Cardiac fibroblast (primary cell): ENCODE data around the gene SFXN5.
"Not testable (repeated sequence)": the region's sequence is repeated elsewhere in the genome, so short reads cannot be mapped to it uniquely, and the experiment has no call there.

Experiments
- DNase-seq, 2 donors: peaks; one replicate each; pipeline versions ENCODE4 v3.0.0 to v3.0.0-alpha.2; 2010; ENCODE audit warnings: low read depth in 2 of 2
- H3K4me3 ChIP-seq, 2 donors: replicated peaks in 1 of 2; 1 replicate in 1 of 2; 2 replicates in 1 of 2; pipeline ENCODE4 v1.5.1; 2011; ENCODE audit warnings: low read depth in 2 of 2, low read length in 2 of 2, mild to moderate bottlenecking in 2 of 2, moderate library complexity in 1 of 2
- TF ChIP-seq, protein P1 (sequence below): IDR thresholded peaks from one replicate; pipeline ENCODE4 v1.5.1; 2011; ENCODE audit warnings: low read depth, mild to moderate bottlenecking, low read length, inconsistent platforms

SFXN5 gene

DNA sequence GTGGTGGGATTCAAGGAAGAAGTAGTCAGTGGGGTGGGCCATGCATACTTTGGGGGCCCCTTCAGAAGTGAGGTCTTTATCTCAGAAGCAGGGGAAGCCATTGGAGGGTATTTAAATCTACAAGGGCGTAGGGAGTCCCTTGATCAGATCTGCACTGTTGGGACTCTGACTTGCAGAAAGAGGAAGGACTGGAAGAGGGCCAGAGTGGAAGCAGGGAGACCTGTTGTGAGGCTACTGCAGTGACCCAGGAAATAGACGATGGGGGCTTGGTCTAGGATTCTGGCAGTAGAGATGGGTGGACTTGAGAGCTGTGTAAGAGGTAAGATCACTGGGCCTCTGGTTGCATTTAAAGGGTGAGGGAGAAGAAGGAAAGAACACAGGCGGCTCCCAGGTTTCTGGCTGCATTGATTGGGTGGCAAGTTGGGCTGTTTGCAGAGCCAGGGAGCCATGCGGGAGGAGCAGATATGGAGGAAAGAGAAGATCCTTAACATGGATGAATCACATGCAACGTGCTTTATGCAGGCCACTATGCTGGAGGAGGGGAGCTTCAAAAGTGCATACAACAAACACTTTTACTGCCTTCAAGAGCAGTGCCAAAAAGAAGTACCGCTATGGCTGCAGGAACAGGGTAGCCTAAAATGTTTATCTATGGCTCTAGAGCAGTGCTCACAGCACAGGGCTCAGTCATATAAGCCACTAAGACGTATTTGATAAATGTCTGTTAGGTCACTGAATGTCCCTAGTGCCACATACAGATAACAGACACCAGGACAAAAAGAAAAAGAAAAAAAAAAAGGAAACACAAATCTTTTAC lies 2.3 kb downstream of the SFXN5 start:
- TF ChIP-seq, protein P1, sequence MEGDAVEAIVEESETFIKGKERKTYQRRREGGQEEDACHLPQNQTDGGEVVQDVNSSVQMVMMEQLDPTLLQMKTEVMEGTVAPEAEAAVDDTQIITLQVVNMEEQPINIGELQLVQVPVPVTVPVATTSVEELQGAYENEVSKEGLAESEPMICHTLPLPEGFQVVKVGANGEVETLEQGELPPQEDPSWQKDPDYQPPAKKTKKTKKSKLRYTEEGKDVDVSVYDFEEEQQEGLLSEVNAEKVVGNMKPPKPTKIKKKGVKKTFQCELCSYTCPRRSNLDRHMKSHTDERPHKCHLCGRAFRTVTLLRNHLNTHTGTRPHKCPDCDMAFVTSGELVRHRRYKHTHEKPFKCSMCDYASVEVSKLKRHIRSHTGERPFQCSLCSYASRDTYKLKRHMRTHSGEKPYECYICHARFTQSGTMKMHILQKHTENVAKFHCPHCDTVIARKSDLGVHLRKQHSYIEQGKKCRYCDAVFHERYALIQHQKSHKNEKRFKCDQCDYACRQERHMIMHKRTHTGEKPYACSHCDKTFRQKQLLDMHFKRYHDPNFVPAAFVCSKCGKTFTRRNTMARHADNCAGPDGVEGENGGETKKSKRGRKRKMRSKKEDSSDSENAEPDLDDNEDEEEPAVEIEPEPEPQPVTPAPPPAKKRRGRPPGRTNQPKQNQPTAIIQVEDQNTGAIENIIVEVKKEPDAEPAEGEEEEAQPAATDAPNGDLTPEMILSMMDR = no peak
- peak overlapping the region; percentile 84 to 85 for H3K4me3 ChIP-seq

DNA sequence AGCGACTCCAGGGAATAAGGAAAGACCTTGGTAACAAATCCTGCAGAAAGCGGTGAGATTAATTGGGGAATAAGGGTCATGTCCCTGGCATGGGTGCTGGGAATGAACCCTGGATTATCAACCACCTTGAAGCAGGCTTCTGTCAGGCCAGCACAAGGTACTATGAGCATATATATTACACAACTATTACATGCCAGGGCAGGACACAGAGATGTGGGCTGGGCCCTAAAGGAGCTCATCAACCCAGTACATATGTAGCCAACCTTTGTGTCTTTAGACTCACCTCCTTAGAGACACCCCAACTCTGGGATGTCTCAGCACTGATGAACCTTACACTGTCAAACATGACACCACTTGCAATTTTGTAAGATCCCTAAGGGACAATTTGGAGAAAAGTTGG lies 3.4 kb downstream of the SFXN5 start:
- TF ChIP-seq, protein P1 = no peak
- no peak for DNase-seq
- H3K4me3 ChIP-seq = no peak overlapping the region

More for the DNA sequence above, 2.3 kb downstream of the SFXN5 start:
- no peak for DNase-seq

DNA sequence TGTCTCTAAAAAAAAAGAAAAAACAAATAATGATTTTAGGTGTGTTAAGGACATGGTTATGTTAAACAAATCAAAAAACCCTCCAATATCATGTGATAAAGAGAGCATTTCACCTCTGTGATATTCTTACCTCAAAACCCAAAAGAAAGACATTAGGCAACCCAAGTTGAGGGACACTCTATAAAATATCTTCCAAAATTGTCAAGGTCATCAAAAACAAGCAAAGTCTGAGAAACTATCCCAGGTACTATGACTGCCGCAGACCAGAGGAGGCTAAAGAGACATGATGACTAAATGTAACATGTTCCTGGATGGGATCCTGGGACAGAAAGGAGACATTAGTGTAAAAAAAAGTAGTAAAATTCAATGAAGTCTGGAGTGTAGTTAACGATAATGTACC lies 4.5 kb downstream of the SFXN5 start:
- DNase-seq = no peak
- TF ChIP-seq, protein P1 = no peak
- no peak overlapping the region for H3K4me3 ChIP-seq

DNA sequence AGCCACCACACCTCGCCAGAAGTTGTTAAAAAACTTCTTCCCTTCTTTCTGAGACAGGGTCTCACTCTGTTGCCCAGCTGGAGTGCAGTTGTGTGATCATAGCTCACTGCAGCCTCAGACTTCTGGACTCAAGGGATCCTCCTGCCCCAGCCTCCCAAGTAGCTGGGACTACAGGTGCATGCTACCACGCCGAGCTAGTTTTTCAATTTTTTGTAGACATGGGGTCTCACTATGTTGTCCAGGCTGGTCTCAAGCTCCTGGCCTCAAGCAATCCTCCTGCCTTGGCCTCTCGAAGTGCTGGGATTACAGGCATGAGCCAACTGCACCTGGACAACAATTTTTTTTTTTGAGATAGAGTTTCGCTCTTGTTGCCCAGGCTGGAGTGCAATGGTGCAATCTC lies 6.4 kb downstream of the SFXN5 start:
- not testable (repeated sequence) for DNase-seq, H3K4me3 ChIP-seq

DNA sequence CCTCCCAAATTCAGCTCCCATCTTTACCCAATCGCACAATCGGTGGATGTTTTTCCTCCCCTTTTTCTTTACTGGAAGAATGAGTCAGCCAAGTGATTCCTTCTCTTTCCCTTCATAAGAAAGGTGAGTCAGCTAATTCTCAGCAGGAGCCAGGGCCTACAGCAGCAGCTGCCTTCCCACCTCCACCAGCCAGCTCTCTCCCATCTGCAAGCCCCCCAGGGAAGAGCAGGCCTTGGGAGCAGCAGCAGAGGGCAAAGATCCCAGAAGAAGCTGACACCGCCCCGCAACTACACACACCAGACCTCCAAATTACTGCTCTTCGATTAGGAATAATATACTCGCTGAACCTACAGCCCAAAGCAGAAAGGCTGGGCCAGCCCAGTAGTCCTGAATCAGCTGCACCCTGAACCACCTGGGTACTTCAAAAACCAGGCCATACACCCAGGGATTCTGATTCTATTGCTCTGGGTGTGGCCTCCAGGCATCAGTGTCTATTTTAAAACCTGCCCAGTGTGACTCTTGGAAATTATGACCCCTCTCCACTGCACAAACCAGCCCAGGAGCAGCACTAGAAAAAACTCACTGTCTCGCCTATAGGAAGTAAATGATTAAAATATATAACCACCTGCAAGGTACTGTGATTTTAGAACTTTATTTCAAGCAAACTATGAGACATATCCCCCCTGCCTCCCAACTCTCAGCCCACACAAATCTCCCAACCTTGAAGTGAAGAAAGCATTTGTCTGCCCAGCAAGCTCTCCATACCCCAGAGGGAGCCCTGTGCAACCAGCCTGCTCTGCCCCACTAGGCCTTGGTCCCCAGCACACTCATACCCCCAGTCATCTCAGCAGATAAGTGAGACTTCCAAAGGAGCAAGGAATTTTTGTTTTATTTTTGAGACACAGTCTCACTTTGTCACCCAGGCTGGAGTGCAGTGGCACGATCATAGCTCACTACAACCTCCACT lies 7.3 kb downstream of the SFXN5 start:
- peak; percentile 77 to 83 for DNase-seq
- H3K4me3 ChIP-seq = no peak overlapping the region
- TF ChIP-seq, protein P1 = no peak

DNA sequence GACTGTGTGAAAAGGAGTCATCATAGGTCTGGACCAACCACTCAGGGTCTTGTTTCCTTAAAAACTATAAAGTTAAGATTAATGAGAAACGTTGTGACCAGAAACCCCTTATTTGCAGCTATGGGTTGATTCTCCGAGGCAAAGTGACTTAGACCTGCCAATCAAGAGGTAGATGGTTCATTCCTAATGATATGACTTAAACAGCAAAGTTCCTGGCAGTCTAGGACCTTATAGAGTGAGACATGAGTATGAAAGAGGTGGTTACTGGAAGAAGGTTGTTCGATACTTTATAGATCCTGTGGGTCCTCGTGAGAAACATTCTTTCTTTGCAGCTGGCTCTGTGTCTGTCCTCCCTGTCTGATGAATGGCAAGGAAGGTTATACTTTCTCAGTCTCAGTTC lies 8.0 kb downstream of the SFXN5 start:
- H3K4me3 ChIP-seq = no peak overlapping the region
- TF ChIP-seq, protein P1 = no peak

DNA sequence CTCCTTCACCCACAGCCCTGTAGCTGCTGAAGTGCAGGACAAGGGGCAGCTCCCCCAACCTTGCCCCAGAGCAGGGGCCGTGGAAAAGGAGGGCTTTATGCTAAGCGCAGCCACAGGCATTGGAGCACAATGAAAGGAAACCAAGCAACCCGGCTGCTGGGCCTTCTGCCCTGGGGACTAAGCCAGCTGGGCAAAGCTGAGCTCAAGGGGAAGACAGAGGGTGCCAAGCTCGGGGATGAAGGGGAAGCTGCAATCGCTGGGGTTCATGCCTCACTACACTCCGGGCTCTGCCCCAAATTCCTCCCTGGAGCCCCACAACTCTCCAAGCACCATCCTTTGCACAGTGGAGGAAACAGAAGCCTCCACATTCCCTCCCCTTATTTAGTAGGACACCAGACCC lies 12.4 kb downstream of the SFXN5 start:
- DNase-seq = no peak
- H3K4me3 ChIP-seq = no peak overlapping the region
- TF ChIP-seq, protein P1 = no peak

More for the DNA sequence above, 8.0 kb downstream of the SFXN5 start:
- DNase-seq = no peak
